H1 (cell line): ENCODE data around the gene FAM227B. TPM values are rescaled to one million over a fixed set of nuclear protein-coding genes. Genes with fewer than 3 reads are reported as not detected.

Experiments
- ASH2L ChIP-seq: fragments of 200-600, 300-600 bp; sonication (generic); IDR thresholded peaks from one replicate; pipeline ENCODE4 v1.7.1; 2017; ENCODE audit warnings: low read length
- ATF2 ChIP-seq: IDR thresholded peaks from 2 replicates; pipeline ENCODE4 v1.6.1; 2012; ENCODE audit warnings: low read length, inconsistent platforms
- BCL11A ChIP-seq, 2 experiments: IDR thresholded peaks; one replicate each; pipeline ENCODE4 v1.6.1; 2011; ENCODE audit warnings: low read depth in 2 of 2, low read length in 2 of 2, mild to moderate bottlenecking in 2 of 2
- CHD7 ChIP-seq: fragments of 300-600 bp; sonication (generic); IDR thresholded peaks from 2 replicates; pipeline ENCODE4 v1.7.1; 2012; ENCODE audit warnings: low read length, moderate library complexity, mild to moderate bottlenecking, inconsistent platforms; ENCODE audit not compliant: insufficient replicate concordance
- RAD21 ChIP-seq, 2 experiments: IDR thresholded peaks in 1 of 2; conservative IDR thresholded peaks in 1 of 2; 2 replicates each; pipeline ENCODE4 v1.6.1; 2011; ENCODE audit warnings: low read depth in 2 of 2, low read length in 2 of 2, improper control_type of control experiment in 1 of 2, inconsistent platforms in 1 of 2, mild to moderate bottlenecking in 1 of 2, moderate library complexity in 1 of 2
- SIN3A ChIP-seq, 2 experiments: IDR thresholded peaks in 1 of 2; conservative IDR thresholded peaks in 1 of 2; 2 replicates each; pipeline ENCODE4 v1.6.1; 2011 to 2012; ENCODE audit warnings: low read length in 2 of 2, improper control_type of control experiment in 1 of 2, low read depth in 1 of 2, mild to moderate bottlenecking in 1 of 2
- TAF1 ChIP-seq: IDR thresholded peaks from 2 replicates; pipeline ENCODE4 v1.6.1; 2011; ENCODE audit warnings: mild to moderate bottlenecking, low read depth, low read length
- TEAD4 ChIP-seq: IDR thresholded peaks from 2 replicates; pipeline ENCODE4 v1.6.1; 2012; ENCODE audit warnings: low read depth, low read length, inconsistent platforms, mixed read lengths
- polyA plus RNA-seq, 7 experiments: library from polyadenylated mRNA; depleted of rRNA in 3 of 7; stranded (reverse) in 5 of 7; unstranded in 2 of 7; fragments of >200 nt in 5 of 7; fragments of 200-250 nt in 2 of 7; gene quantifications; 1 replicate in 5 of 7; 2 replicates in 1 of 7; 4 replicates in 1 of 7; pipeline versions ENCODE4 v1.2.1 to v1.2.3, GENCODE V29; 2011 to 2013; ENCODE audit warnings: missing spikeins in 2 of 7, mixed read lengths in 2 of 7
- total RNA-seq: library from RNA; stranded (reverse); fragmentation: NEBNext Ultra II Directional; extraction: Animal tissue kit (Norgen Biotek cat#: 25700); gene quantifications from 2 replicates; pipeline ENCODE4 v1.2.1, GENCODE V29; 2021
- TF ChIP-seq, protein P1 (sequence below): IDR thresholded peaks from 2 replicates; pipeline ENCODE4 v1.6.1; 2011; ENCODE audit warnings: low read depth, mild to moderate bottlenecking, low read length; ENCODE audit not compliant: insufficient read depth

Gene FAM227B
- total and polyA plus RNA-seq, 2 of the 8 experiments (the other 6 are each of a cell fraction or from before 2014, with no cell fraction given): 4.0 to 6.5 TPM

DNA sequence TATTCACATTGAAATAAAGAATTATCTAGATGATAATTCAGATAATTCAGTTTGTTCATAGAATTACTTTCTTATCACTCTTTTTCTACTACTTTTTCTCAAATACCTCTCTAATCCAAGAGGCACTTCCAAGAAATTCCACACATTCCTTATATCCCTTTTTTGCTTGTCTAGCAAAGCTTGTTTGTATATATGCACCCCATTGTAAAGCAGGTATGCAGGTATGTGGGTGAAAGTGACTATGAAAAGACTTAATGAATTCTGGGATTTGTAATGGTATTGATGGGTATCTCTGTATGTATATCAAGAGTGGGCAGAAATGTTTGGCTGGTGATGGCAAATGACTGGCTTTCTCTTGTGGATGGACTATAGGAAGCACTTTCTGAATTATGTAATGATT, 291.7 kb downstream of the FAM227B start (continued):
- TF ChIP-seq, protein P1, sequence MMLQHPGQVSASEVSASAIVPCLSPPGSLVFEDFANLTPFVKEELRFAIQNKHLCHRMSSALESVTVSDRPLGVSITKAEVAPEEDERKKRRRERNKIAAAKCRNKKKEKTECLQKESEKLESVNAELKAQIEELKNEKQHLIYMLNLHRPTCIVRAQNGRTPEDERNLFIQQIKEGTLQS: no peak
- TF ChIP-seq TAF1 (no peak), RAD21 (IDR thresholded peaks at IDR 0.05 in 1 of 2, conservative IDR thresholded peaks at IDR 0.05 in 1 of 2; ENCODE audit: low read depth in 2 of 2, low read length in 2 of 2) (no peak), ATF2 (peak; percentile 78; the same call in 1 of the 2 replicates), ASH2L (no peak), TEAD4 (peak; percentile 99), CHD7 (peak; percentile 84), SIN3A (conservative IDR thresholded peaks at IDR 0.05 in 1 of 2, IDR thresholded peaks at IDR 0.05 in 1 of 2; ENCODE audit: low read depth in 1 of 2, low read length in 2 of 2) (no peak), BCL11A (IDR thresholded peaks at IDR 0.05; ENCODE audit: low read depth in 2 of 2, low read length in 2 of 2) (peak in 1 of 2 experiments; percentile 74)
